NCI-H1417 (cell line): ENCODE measurements around the gene CNGB1.
A peak's percentile ranks its signal among the peaks of the same experiment; 100 is the strongest.
"Not testable (repeated sequence)": the region's sequence is repeated elsewhere in the genome, so short reads cannot be mapped to it uniquely, and the experiment has no call there.

Experiments used
- DNase-seq, 3 experiments: peaks; one replicate each; lab custom pipeline; 2025; lab: John Stamatoyannopoulos, UW

Gene CNGB1

DNA sequence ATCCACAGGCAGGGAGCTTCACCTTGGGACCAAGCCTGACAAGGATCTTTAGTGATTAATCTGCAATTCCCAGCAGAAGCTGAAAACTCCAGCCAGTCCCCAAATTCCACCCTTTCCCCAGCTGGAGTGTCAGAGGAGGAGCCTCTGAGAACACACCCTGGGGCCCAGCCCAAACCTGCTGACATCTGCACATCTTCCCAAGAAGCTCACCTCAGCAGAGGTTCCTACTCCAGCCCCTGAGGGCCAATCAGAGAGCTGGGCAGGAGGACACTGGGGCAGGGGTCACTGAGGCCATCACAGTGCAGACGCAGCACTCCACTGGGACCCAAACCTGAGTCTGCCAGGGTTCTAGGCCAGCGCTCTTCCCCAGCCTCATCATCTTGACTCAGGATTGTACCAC lies 44.9 kb downstream of the CNGB1 start:
- no peak for DNase-seq

DNA sequence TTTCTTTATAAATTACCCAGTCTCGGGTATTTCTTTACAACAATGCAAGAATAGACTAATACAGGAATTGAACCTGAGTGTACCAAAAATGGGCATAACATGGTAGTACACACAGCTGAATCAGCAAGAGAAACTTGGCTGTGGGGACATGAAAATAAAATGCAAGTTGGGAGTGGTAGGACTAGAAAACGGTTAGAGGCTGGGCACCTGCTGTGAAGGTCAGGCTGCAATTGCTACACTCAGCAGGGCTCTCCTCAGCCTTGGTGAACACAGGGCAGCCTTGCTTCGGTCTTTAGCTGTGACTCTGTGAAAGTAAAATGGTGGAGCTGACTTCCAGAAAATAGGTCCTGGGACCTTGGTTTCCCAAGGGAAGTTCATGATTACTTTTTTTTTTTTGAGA lies 45.6 kb downstream of the CNGB1 start:
- DNase-seq: no peak

DNA sequence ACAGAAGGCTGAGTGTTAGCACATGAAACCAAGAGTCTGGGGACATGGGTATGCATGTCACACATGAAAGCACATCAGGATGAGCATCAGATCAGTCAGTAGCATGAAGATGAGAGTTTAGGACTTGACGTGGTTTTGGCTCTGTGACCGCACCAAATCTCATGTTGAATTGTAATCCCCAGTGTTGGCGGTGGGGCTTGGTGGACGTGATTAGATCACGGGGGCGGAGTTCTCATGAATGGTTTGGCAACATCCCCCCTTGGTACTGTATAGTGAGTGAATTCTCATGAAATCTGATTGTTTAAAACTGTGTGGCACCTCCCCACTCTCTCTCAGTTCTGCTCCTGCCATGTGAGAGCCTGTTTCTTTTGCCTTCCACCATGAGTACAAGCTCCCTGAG lies 46.4 kb downstream of the CNGB1 start:
- DNase-seq: no peak

DNA sequence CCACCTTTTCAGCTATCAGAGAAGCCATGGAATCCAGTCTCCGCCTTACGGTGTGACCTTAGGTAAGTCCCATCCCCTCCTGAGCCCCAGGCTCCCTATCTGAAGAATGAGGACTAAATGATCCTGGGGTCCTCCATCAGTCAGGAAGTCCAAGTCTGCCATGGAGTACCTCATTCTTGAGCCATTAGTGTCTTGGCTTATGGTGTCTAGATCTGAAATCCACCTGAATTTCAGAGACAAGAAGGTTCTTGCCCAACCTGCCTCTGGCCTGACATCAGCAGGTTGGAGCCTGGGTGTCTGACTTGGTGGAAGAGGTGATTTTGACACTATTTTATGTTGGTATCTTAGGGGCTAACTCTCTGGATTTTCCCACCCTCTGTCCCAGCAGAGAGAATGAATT lies 47.1 kb downstream of the CNGB1 start:
- DNase-seq: no peak

DNA sequence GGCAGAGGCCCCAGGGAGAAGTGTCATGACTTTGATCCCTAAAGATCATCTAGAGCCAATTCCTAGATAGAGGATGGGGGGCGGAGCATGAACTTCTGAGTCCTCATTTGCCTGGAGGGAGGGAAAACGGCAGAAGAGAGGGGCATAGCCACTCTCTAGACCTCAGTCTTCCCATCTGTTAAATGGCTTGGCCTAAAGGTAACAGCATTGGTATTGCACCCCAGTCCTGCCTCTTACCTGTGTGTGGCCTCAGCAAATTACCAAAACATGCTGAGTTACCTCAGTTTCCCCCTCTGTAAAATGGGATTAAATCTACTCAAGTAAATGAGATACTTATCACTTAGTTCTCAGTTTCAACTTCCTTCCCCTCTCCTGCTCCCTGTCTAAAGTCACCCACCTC lies 47.5 kb downstream of the CNGB1 start:
- no peak for DNase-seq

DNA sequence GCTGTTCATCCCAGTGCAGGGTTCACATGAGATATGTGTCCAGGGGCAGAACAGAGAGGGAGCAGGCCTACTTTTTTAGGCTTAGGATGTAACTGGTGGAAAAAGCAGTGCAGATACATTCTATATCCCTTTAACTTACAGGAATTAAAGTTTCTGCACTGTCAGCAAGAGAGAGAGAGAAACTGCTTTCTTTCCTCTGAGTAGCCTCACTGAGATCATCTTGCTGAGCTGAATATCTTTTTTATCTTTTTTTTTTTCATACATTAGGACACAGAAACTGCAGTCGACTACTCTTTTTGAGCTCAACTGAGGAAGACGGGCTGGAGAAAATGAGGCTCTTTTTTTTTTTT lies 50.1 kb downstream of the CNGB1 start:
- DNase-seq: no peak

DNA sequence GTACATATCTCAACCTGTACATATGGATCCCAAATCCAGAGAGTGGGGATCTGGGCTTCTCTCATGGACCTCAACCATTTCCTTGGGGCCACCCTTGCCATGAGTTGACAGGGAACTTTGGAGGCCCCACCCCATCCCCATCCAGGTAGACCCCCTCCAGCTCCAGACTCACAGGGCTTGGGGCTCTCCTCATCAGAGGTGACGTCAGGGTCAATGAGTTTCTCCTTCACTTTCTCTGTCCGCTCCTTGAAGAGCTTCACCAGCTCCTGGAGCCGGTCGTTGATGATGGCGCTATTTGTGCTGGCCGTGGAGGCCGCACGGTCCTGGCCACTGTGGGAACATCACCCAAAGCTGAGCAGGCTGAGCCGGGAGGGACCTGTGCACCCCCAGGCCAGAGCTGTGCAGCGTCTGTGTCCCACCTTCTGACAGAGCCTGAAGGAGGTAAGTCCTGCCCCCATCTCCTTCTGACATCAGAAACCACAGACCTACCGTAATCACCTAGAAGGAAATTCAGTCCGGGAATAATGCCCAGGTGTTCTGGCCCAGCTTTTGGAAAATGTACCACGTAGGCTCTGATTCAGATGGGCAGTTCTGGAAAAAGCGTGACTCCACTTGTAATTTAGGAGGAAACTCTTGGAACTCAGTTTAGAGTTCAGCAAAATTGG lies 50.6 kb downstream of the CNGB1 start:
- DNase-seq: no peak

DNA sequence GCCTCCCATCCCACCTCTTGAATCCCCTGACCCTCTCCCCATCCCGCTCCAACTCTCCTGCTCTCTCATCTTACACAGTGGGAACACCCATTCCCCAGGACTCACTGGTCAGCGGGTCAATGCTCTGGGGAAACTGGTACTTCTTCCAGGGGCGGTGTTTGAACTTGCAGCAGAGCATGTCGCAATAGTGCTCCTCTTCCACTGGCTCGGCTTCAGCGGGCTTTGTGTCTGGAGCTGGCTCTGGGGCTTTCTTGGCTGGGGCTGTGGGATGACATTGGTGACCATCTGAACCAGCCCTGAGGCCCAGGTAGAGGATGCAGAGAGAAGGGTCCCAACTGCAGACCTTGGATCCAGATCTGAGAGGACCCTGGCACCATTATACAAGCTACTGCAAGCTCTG lies 51.9 kb downstream of the CNGB1 start:
- DNase-seq: no peak

DNA sequence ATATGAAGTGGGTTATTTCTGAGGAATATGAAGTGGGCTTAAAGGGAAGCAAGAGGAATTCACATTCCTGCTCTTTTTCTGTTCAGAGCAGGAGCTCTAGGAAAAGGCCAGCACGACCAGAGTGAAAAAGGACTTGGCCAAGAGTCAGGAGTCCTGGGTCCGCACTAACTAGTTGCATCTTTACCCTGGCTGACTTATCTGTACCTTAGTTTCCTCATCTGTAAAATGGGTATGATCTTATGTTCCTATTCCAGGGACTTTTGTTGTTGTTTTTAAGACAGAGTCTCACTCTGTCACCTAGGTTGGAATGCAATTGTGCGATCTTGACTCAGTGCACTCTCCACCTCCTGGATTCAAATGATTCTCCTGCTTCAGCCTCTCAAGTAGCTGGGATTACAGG lies 52.5 kb downstream of the CNGB1 start:
- DNase-seq: no peak

DNA sequence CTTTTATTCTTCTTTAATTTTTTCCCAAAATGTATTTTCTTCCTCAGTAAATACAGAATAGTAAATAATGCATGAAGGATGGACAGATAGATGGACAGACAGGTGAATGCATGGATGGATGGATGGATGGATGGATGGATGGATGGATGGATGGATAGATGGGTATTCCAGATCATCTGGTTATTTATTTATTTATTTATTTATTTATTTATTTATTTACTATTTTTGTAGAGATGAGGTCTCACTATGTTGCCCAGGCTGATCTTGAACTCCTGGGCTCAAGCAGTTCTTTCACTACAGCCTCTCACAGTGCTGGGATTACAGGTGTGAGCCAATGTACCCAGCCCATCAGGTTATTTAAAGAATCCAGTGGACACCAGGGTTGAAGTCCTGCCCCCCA lies 53.0 kb downstream of the CNGB1 start:
- DNase-seq: not testable (repeated sequence)

DNA sequence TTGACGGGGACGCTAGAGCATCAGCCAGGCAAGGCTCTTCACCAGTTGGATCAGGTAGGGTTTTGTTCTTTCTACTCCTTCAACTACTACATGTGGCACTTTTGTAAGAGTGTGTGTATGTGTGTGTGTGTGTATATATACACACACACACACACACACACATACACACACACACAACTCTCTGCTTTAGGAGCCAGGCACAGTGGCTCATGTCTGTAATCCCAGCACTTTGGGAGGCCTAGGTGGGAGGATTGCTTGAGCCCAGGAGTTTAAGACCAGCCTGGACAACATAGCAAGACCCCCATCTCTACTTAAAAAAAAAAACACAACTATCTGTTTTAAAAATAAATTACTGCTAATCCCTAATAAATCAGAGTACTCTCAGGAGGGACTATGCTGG lies 53.4 kb downstream of the CNGB1 start:
- DNase-seq: not testable (repeated sequence)

DNA sequence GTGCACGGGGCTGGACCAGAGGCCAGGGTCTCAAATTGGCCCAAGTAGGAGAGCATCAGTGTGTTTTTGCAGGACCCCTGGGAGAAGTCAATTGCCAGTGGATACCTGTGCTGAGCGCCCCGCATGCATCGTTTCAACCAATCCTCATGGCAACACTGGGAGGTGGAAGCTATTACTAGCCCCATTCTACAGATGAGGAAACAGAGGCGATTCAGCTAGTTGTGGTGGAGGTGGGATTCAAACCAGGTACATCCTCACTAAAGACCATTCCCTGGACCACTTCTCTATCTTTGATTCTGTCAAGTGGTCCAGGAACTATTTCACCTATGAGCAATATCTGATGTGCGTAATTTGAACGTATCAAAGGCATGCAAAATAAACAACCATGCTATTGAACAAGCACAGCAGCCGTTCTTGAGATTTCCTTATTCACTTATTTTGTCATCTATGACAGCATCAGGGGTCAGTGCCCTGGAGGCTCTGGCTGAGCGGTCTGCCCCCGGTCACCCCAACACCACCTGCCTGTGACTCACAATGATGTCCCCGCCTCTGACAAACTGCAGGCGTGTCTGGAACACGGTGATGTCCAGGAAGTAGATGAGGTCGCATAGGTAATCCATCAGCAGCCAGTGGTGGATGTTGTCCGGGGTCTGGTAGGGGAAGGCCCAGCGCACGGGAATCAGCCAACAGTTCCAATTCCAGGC lies 54.0 kb downstream of the CNGB1 start:
- DNase-seq: no peak

DNA sequence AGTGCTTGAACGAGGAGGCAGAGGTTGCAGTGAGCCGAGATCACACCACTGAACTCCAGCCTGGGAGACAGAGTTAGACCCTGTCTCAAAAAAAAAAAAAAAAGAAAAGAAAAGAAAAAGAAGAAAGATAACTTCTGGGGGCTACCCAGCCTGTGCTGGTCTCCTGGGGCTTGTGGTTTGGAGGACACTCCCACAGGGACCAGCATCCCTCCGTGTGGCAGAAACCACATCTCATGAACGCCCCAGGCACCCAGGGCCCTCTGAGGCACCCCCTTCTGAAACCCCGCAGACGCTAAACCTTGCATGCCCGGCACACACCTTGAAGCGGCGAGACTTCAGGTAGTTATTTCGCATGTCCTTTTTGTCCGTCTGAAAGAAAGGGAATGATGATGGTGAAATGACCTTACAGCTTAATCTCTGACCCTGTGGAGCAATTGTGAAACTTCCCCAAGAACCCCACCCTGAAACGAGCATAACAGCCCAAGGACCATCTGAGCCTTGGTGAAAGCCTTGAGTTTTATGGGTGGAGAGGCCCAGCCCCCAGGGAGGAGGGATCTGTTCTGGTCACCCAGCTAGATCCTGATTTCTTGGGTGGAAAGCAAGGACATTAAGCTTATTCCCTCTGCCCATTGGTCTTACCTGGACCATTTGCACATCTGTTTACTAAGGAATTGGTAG lies 55.0 kb downstream of the CNGB1 start:
- DNase-seq: no peak

DNA sequence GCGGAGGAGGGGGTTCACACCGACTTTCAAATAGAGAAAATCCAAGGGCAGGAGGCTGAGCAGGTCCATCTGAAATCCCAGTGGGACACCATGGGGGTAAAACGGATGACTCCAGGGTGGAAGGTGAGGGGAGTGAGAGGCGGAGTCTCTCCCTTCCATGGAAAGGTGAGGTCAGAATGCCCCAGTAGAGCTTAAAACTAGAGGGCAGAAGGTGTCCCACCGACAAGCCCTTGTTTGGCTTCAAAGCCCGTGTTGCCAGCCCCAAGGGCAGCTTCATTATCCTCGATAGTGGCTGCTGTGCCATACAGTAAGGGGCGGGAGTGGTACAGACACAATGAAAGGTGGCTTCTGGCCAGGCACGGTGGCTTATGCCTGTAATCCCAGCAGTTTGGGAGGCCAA lies 55.7 kb downstream of the CNGB1 start:
- DNase-seq: no peak

DNA sequence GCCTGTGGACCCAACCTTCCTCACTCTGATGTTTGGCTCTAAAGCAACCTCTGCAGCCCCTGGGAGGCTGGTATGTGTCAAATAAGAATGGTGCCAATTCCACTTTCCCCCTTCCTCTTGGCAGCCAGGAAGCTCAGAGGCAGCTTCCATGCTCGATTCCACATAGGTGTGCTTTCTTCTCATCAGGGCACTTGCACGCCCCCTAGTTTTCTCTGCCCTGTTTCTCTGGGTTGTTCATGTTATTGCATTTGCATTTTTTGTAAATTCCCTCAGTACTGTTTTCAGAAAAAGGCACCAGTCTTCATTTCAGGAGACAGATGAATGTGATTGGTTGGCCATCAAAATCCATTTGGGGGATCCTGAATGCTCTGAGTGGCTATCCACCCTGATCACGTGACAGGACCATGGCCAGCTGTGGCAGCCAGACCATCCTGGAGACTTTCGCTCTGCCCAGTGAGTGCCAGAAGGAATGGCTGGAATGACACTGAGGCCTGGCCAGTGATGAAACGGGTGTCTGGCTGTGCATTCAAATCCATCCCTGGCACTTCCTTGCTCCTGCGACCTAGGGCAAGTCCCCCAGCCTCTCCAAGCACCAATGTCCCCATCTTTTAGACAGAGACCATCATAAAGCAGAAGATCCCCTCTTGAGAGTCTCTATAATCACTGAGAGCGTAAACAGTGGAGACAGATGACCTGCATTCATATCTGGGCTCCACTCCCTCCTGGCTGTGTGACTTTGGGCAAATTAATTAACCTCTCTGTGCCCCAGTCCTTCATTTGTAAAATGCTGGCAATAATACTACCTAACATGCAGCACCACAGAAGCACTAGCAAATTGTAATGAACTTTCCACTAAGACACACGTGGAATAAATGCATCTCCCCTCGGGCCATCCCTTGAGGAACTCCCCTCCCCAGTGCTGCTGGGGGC lies 56.4 kb downstream of the CNGB1 start:
- no peak for DNase-seq

DNA sequence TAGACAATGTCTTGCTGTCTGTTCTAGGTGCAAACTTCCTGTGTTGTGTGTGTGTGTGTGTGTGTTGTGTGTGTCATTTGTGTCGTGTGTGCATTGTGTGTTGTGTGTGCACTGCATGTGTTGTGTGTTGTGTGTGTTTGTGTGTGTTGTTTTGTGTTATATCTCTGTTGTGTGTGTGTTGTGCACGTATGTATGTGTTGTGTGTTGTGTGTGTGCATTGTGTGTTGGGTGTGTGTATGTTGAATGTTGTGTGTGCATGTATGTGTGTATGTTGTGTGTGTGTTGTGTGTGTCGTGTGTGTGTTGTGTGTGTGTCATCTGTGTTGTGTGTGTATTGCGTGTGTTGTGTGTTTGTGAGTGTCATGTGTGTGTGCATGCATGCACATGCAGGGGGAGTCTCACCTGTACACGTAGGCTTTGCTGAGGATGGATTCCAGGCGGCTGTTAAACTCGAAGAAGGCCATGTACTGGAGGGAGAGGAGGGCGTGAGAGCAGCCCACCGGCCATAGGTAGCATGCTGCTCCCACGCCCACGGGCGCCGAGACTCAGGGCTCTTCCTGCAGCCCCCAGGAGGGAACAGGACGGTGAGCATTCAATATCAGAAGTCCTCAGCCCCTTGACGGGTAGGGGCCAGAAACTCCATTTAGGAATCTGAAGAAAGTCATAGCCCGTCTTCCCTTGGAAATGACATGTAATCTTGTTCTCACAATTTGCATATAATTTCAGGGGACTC lies 58.2 kb downstream of the CNGB1 start:
- DNase-seq: no peak

DNA sequence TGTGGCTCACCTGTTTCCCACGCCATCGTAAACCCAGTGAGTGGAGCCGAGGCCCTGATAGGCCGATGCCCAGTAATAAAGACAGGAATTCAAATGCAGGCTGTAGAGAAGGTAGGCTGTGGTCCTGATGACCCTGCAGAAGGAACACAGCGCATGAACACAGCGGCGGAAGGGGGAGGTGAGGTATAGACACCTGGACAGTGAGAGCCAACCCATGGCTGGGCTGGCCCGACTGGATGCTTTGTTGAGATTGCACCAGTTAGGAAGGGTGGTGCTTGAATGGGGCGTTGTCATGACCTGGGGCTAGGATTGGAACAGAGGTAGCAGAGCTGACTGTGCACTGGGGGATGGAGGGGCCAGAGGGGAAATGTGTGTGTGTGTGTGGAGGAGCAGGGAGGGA lies 59.2 kb downstream of the CNGB1 start:
- DNase-seq: no peak

DNA sequence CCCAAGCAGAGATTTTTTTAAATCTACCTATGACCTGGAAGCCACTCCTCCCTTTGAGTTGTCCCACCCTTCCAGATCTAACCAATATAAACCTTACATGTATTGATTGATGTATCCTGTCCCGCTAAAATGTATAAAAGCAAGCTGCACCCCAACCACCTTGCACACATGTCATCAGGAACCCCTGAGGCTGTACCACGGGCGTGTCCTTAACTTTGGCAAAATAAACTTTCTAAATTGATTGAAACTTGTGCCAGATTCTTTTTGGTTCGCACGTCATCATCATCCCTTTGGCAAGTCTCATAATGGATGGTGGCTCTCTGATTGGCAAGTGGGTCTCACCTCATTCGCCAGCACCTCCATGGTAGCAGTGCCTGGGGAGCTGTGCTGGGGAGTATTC lies 60.2 kb downstream of the CNGB1 start:
- no peak for DNase-seq

DNA sequence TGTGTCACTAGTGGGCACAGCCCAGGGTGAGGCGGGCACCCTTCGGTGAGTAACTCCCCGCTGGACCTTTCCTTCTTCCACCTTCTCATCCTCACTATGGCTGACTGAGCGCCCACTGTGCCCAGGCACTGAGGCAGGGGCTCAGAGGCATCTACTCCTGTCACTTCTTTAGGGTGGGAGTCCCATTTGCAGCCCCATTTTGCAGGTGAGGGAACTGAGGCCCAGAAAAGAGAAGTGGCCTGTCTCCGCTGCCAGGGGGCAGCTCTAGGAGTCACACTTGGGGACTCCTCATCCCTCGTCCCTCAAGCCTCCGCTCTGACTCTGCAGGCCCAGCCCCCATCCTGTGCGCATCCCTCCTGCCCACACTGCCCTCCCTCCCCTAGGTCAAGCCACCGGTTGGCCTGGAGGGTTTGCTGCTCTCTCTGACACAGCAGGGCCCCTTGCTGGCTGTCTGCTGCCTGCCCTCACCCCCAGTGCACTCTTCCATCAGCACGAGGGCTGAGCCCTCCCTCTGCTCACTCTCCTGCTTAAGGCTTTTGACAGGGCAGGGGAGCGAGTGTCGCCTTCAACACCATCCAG lies 62.4 kb downstream of the CNGB1 start:
- no peak for DNase-seq

DNA sequence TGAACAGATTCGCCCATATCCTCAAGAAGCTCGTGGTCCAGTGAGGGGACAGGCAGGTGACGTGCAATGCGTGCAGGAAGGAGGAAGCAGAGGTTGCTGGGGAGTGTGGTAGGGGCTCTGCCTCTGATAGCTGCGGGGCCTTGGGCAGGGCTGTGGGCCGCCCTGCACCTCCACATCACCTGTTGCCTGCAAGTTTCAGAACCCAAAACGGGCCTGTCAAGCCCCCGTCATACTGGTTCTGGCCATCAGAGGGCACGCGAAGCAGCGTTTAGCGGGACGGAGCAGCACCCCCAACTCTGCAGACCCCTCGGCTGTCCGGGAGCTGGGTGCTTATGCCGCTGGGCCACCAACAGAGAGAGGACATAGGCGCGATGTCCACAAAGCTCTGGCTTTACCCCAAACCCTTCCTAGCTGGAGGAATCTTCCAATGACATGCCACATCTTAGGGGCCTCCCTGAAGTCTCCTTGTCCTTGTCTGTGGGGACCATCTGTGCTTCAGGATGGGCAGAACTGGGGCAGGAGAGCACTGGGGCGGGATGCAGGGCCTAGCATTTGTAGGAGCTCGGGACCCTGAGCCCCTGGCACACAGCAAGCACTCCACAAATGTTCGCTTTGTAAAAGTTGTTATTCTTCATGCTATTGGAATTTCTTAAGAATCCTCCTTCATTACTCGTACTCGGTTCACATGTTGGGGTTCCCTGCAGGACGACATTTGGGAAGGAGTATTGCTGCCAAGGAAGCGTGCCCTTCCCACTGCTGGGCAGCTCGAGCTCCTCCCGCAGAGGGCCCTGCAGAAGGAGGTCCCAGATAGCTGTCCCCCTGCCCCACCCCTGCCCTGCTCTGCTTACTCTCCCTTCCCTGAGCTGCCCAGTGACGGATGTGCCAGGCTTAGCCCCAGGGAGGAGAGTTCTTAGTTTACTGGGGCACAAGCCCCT lies 64.3 kb downstream of the CNGB1 start:
- peak in 1 of 3 experiments; percentile 3 for DNase-seq
